K562 (cell line): Measurements from ENCODE around the gene SMIM36. TPM values are rescaled to one million over a fixed set of nuclear protein-coding genes. Genes with fewer than 3 reads are reported as not detected.

Experiments
- ATAC-seq: fragments of 200-7000 bp; cut with Tn5 transposase; 3 replicates; pipeline ENCODE4 v1.9.1; 2020; ENCODE audit warnings: moderate library complexity
- BruUV-seq: library from RNA; stranded (reverse); fragments of 400-500 nt; replicated peaks from 2 replicates; lab custom pipeline; 2021; lab: Mats Ljungman, UMichigan
- CTCF ChIA-PET: fragments of 300-600 bp; formaldehyde crosslinking; extraction: SDS; loops from one replicate; lab custom pipeline; 2021; ENCODE audit warnings: low intra/inter-chr PET ratio; lab: Yijun Ruan, JAX
- POLR2A ChIA-PET: fragments of 300-600, 350-650 bp; sonication (Branson Sonifier 250); formaldehyde crosslinking; extraction: SDS; loops from one replicate; lab custom pipeline; 2021; ENCODE audit warnings: antibody characterized with exemption, inconsistent platforms; lab: Yijun Ruan, JAX
- DNase-seq, 4 experiments: peaks; one replicate each; pipeline versions ENCODE4 v3.0.0 to v3.0.0-alpha.2; 2011 to 2018; ENCODE audit warnings: low spot score in 3 of 4, mixed read lengths in 3 of 4; ENCODE audit errors: extremely low read depth in 1 of 4
- FAIRE-seq: peaks from 2 replicates; lab custom pipeline; 2011; peaks lifted over from hg19 to GRCh38; lab: Jason Lieb, UNC
- H2AFZ ChIP-seq: 2 replicates; pipeline ENCODE4 v1.6.0; 2011; ENCODE audit warnings: low read depth, low read length, control low read depth, inconsistent platforms
- H3K27ac ChIP-seq: fragments of 200-600 bp; 3 replicates; pipeline ENCODE4 v1.8.0; 2011; ENCODE audit warnings: low read depth, mild to moderate bottlenecking, control low read depth, inconsistent platforms, low read length, moderate library complexity, mixed read lengths; ENCODE audit errors: extremely low read depth
- H3K27me3 ChIP-seq, 2 experiments: fragments of 300-600 bp in 1 of 2; 2 replicates in 1 of 2; 3 replicates in 1 of 2; pipeline versions ENCODE4 v1.6.0 to v1.8.0; 2011; ENCODE audit warnings: inconsistent platforms in 2 of 2, low read length in 2 of 2, mild to moderate bottlenecking in 1 of 2, mixed read lengths in 1 of 2, moderate library complexity in 1 of 2; ENCODE audit not compliant: control insufficient read depth in 2 of 2, insufficient read depth in 2 of 2
- H3K36me3 ChIP-seq: fragments of 300-600 bp; 3 replicates; pipeline ENCODE4 v1.8.0; 2011; ENCODE audit warnings: mild to moderate bottlenecking, low read length, inconsistent platforms; ENCODE audit not compliant: control insufficient read depth, insufficient read depth
- H3K4me1 ChIP-seq, 2 experiments: fragments of 200-600 bp in 1 of 2; replicated peaks in 1 of 2; 2 replicates in 1 of 2; 3 replicates in 1 of 2; pipeline versions ENCODE4 v1.5.1 to v1.8.0; 2011; ENCODE audit warnings: inconsistent platforms in 2 of 2, low read length in 2 of 2, mild to moderate bottlenecking in 1 of 2, mixed read lengths in 1 of 2, moderate library complexity in 1 of 2; ENCODE audit not compliant: control insufficient read depth in 2 of 2, insufficient read depth in 2 of 2
- H3K4me2 ChIP-seq: 2 replicates; pipeline ENCODE4 v1.6.1; 2011; ENCODE audit warnings: low read length, control low read depth, inconsistent platforms, mixed read lengths; ENCODE audit not compliant: insufficient read depth
- H3K4me3 ChIP-seq: fragments of 200-600 bp; sonication (generic), shearing (Covaris generic); 2 replicates; pipeline ENCODE4 v1.5.1; 2016; ENCODE audit warnings: control low read depth, inconsistent platforms
- H3K79me2 ChIP-seq: fragments of 200-600 bp; 3 replicates; pipeline ENCODE4 v1.8.0; 2011; ENCODE audit warnings: low read length, inconsistent platforms; ENCODE audit not compliant: control insufficient read depth, insufficient read depth
- H3K9ac ChIP-seq, 2 experiments: 2 replicates each; pipeline versions ENCODE4 v1.6.0 to v1.6.1; 2011; ENCODE audit warnings: low read depth in 2 of 2, low read length in 2 of 2, control low read depth in 1 of 2, inconsistent platforms in 1 of 2, mild to moderate bottlenecking in 1 of 2, mixed read lengths in 1 of 2; ENCODE audit not compliant: insufficient read depth in 1 of 2
- H3K9me1 ChIP-seq: one replicate; pipeline ENCODE4 v1.6.0; 2011; ENCODE audit warnings: inconsistent platforms, mild to moderate bottlenecking, low read length, moderate library complexity; ENCODE audit not compliant: control insufficient read depth, insufficient read depth
- H3K9me3 ChIP-seq: replicated peaks from 2 replicates; pipeline ENCODE4 v1.5.1; 2011; ENCODE audit warnings: low read depth, low read length, inconsistent platforms; ENCODE audit not compliant: control insufficient read depth, insufficient read depth
- H4K20me1 ChIP-seq: replicated peaks from 2 replicates; pipeline ENCODE4 v1.6.1; 2011; ENCODE audit warnings: low read length, inconsistent platforms, mixed read lengths; ENCODE audit not compliant: control insufficient read depth, insufficient read depth
- CBFA2T2 ChIP-seq: fragments of 450-650 bp; conservative IDR thresholded peaks from 2 replicates; pipeline ENCODE4 v1.6.1; 2017; ENCODE audit warnings: mild to moderate bottlenecking
- CBFA2T3 ChIP-seq: fragments of 450-650 bp; IDR thresholded peaks from 2 replicates; pipeline ENCODE4 v1.6.1; 2017
- MAFG ChIP-seq: fragments of 450-650 bp; conservative IDR thresholded peaks from 2 replicates; pipeline ENCODE4 v1.6.1; 2016; ENCODE audit warnings: missing genetic modification characterization, missing compliant biosample characterization
- NFIC ChIP-seq: fragments of 450-650 bp; IDR thresholded peaks from 2 replicates; pipeline ENCODE4 v1.6.1; 2017; ENCODE audit warnings: mild to moderate bottlenecking, inconsistent platforms
- STAT5A ChIP-seq: IDR thresholded peaks from 2 replicates; pipeline ENCODE4 v1.6.1; 2012; ENCODE audit warnings: low read length, inconsistent platforms, borderline replicate concordance
- TAL1 ChIP-seq: fragments of 450-650 bp; IDR thresholded peaks from 2 replicates; pipeline ENCODE4 v1.6.1; 2016; ENCODE audit warnings: mild to moderate bottlenecking
- ZKSCAN3 ChIP-seq: fragments of 250-450 bp; sonication (Bioruptor Pico); IDR thresholded peaks from 2 replicates; pipeline ENCODE4 v1.4.0; 2020
- ZNF584 ChIP-seq: fragments of 200-800 bp; sonication (Bioruptor generic); IDR thresholded peaks from 2 replicates; pipeline ENCODE4 v1.6.1; 2016; ENCODE audit warnings: low read depth, mild to moderate bottlenecking, missing genetic modification characterization, missing compliant biosample characterization
- WGBS: fragments of 100-300 bp; shearing (Covaris generic); methylation state at CpG from one replicate; pipeline ENCODE4 v1.1.6; 2016; ENCODE audit warnings: low coverage, mixed read lengths; ENCODE audit not compliant: insufficient coverage; ENCODE audit errors: missing lambda C conversion rate; 5-methylcytosine and 5-hydroxymethylcytosine counted together
- in situ Hi-C: fragments of 300-500 bp; cut with MboI; formaldehyde crosslinking; loops from 4 replicates; pipeline ENCODE4 v1.15.0; 2018; ENCODE audit warnings: inconsistent platforms, mixed read lengths
- intact Hi-C: fragments of 100-400 bp; cut with micrococcal nuclease; formaldehyde crosslinking; loops from 2 replicates; pipeline ENCODE4 v1.14.2; 2022
- polyA plus RNA-seq, 8 experiments: library from polyadenylated mRNA; depleted of rRNA in 4 of 8; stranded (reverse) in 5 of 8; unstranded in 3 of 8; fragments of >200 nt; fragmentation: Nextera tagmentation in 2 of 8; fragmentation: Illumina TruSeq in 1 of 8; extraction: Ambion mirVana in 2 of 8; extraction: Trizol in 1 of 8; gene quantifications; 2 replicates each; pipeline versions ENCODE4 v1.2.1 to v1.2.3, GENCODE V29; 2011 to 2014; ENCODE audit warnings: inconsistent platforms in 1 of 8, missing spikeins in 1 of 8
- total RNA-seq, 7 experiments: library from RNA; depleted of rRNA in 6 of 7; stranded (reverse); fragments of >200 nt in 6 of 7; fragmentation: Illumina TruSeq in 2 of 7; extraction: Trizol in 2 of 7; gene quantifications; 2 replicates each; pipeline versions ENCODE4 v1.2.1 to v1.2.3, GENCODE V29; 2011 to 2021; ENCODE audit warnings: low replicate concordance in 1 of 7
- TF ChIP-seq, protein P1 (sequence below): sonication (generic); formaldehyde crosslinking; IDR thresholded peaks from 2 replicates; pipeline ENCODE4 v1.9.0; 2022; ENCODE audit warnings: mild to moderate bottlenecking, missing genetic modification reagents
- TF ChIP-seq, protein P2 (sequence below): fragments of 450-650 bp; IDR thresholded peaks from 2 replicates; pipeline ENCODE4 v1.6.1; 2017; ENCODE audit warnings: antibody characterized with exemption, mild to moderate bottlenecking

SMIM36 gene
- total and polyA plus RNA-seq, 9 of the 15 experiments (the other 6 are each of a cell fraction or from before 2014, with no cell fraction given), result not detected

DNA sequence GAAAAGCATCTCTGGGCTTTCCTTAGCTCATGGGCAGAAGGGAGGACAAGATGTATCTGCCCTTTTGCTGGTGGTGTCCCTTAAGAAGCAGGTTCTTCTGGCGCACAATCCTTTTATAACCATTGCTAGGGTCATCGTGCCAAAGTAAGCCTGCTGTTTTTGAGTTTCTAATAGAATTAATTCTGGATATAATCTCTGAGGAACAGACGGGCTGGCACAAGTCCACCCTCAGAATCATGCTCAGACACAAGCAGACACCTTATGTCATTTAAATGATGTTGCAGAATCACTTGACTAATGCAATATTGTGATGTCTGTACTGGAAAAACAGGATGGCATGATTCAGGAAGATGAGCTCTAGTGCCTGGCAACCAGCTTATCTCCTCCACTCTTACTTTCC is 70.9 kb downstream of the SMIM36 start:
- Histone ChIP-seq H3K27me3 (no peaks in the 10 kb centered on the region), H2AFZ (peak overlapping the region; percentile 17; the same call in 1 of the 2 replicates), H3K4me1 (peaks cover 0 to 19% of the 10 kb centered on the region in 2 experiments; a peak in 3 of 5 replicates), H3K9me3 (no peaks in the 10 kb centered on the region), H3K27ac (no peak overlapping the region), H4K20me1 (no peaks in the 10 kb centered on the region), H3K36me3 (no peaks in the 10 kb centered on the region), H3K9me1 (no peaks in the 10 kb centered on the region), H3K4me2 (no peak overlapping the region), H3K4me3 (no peak overlapping the region), H3K9ac (no peak overlapping the region), H3K79me2 (no peaks in the 10 kb centered on the region)
- ATAC-seq (no peak), FAIRE-seq (no peak), DNase-seq (no peak)
- BruUV-seq, result no TSS peak
- TF ChIP-seq CBFA2T2, result 0 out of 2 replicates have a peak, but pooled peaks have one; percentile 6
- 0 out of 2 replicates have a peak, but pooled peaks have one; percentile 18 for TF ChIP-seq MAFG (tag)
- TF ChIP-seq, protein P1, sequence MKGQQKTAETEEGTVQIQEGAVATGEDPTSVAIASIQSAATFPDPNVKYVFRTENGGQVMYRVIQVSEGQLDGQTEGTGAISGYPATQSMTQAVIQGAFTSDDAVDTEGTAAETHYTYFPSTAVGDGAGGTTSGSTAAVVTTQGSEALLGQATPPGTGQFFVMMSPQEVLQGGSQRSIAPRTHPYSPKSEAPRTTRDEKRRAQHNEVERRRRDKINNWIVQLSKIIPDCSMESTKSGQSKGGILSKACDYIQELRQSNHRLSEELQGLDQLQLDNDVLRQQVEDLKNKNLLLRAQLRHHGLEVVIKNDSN, result no peak
- peak; percentile 24; the same call in 1 of the 2 replicates for TF ChIP-seq CBFA2T3
- TF ChIP-seq NFIC, result no peak
- peak; percentile 21; the same call in 1 of the 2 replicates for TF ChIP-seq TAL1
- no peak for TF ChIP-seq STAT5A
- no peak for TF ChIP-seq ZNF584 (CRISPR knock-in tag)
- TF ChIP-seq, protein P2, sequence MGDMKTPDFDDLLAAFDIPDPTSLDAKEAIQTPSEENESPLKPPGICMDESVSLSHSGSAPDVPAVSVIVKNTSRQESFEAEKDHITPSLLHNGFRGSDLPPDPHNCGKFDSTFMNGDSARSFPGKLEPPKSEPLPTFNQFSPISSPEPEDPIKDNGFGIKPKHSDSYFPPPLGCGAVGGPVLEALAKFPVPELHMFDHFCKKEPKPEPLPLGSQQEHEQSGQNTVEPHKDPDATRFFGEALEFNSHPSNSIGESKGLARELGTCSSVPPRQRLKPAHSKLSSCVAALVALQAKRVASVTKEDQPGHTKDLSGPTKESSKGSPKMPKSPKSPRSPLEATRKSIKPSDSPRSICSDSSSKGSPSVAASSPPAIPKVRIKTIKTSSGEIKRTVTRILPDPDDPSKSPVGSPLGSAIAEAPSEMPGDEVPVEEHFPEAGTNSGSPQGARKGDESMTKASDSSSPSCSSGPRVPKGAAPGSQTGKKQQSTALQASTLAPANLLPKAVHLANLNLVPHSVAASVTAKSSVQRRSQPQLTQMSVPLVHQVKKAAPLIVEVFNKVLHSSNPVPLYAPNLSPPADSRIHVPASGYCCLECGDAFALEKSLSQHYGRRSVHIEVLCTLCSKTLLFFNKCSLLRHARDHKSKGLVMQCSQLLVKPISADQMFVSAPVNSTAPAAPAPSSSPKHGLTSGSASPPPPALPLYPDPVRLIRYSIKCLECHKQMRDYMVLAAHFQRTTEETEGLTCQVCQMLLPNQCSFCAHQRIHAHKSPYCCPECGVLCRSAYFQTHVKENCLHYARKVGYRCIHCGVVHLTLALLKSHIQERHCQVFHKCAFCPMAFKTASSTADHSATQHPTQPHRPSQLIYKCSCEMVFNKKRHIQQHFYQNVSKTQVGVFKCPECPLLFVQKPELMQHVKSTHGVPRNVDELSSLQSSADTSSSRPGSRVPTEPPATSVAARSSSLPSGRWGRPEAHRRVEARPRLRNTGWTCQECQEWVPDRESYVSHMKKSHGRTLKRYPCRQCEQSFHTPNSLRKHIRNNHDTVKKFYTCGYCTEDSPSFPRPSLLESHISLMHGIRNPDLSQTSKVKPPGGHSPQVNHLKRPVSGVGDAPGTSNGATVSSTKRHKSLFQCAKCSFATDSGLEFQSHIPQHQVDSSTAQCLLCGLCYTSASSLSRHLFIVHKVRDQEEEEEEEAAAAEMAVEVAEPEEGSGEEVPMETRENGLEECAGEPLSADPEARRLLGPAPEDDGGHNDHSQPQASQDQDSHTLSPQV, result no peak
- no peak for TF ChIP-seq ZKSCAN3 (CRISPR knock-in tag)
- 23% methylated on average over 3 of the region's 3 CpGs for WGBS
- POLR2A ChIA-PET, result interaction anchor here (0.6 to 1.6 kb wide), 3 partner anchors 11 to 275 kb away, joined by 3 to 5 read pairs (median 3); partner anchors contain the start of gene MMD
- in situ Hi-C loops (no loop called here), intact Hi-C loops (no loop called here)
- CTCF ChIA-PET, result no interaction called here
